ENCODE data around the gene SLCO2A1.

GRCh38 chr3:134057654-134058110 is 28.0 kb upstream of the SLCO2A1 start:
- TF ChIP-seq POLR2AphosphoS5 (IDR thresholded peaks at IDR 0.05) (no peak), POLR2A (IDR thresholded peaks at IDR 0.05) (no peak), CTCF (IDR thresholded peaks at IDR 0.05) (no peak)

Data from breast epithelium (tissue), 3 donors.